H1 (cell line): ENCODE data around the gene CS.
"Not testable (repeated sequence)": the region's sequence is repeated elsewhere in the genome, so short reads cannot be mapped to it uniquely, and the experiment has no call there.

Source experiments
- EZH2 ChIP-seq: fragments of 200-600 bp; sonication (generic); IDR thresholded peaks from 2 replicates; pipeline ENCODE4 v1.7.1; 2012; ENCODE audit warnings: low read depth, mild to moderate bottlenecking, moderate library complexity, low read length, inconsistent platforms; ENCODE audit not compliant: severe bottlenecking
- JUND ChIP-seq: IDR thresholded peaks from 2 replicates; pipeline ENCODE4 v1.6.1; 2011; ENCODE audit warnings: mild to moderate bottlenecking, improper control_type of control experiment, low read length
- TF ChIP-seq, protein P1 (sequence below), 3 experiments: IDR thresholded peaks; 1 replicate in 2 of 3; 2 replicates in 1 of 3; pipeline versions ENCODE4 v1.5.1 to v1.6.1; 2011; ENCODE audit warnings: low read length in 3 of 3, mild to moderate bottlenecking in 3 of 3, inconsistent platforms in 2 of 3, low read depth in 1 of 3, moderate library complexity in 1 of 3; ENCODE audit not compliant: insufficient read depth in 1 of 3; ENCODE audit errors: control extremely low read depth in 1 of 3

- not testable (repeated sequence) for TF ChIP-seq JUND, EZH2
- TF ChIP-seq, protein P1, sequence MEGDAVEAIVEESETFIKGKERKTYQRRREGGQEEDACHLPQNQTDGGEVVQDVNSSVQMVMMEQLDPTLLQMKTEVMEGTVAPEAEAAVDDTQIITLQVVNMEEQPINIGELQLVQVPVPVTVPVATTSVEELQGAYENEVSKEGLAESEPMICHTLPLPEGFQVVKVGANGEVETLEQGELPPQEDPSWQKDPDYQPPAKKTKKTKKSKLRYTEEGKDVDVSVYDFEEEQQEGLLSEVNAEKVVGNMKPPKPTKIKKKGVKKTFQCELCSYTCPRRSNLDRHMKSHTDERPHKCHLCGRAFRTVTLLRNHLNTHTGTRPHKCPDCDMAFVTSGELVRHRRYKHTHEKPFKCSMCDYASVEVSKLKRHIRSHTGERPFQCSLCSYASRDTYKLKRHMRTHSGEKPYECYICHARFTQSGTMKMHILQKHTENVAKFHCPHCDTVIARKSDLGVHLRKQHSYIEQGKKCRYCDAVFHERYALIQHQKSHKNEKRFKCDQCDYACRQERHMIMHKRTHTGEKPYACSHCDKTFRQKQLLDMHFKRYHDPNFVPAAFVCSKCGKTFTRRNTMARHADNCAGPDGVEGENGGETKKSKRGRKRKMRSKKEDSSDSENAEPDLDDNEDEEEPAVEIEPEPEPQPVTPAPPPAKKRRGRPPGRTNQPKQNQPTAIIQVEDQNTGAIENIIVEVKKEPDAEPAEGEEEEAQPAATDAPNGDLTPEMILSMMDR (IDR thresholded peaks at IDR 0.05; ENCODE audit: control extremely low read depth in 1 of 3, insufficient read depth in 1 of 3, low read depth in 1 of 3, low read length in 3 of 3): not testable (repeated sequence)
Observed at GRCh38 chr12:56321610-56322009, 21.5 kb upstream of the CS start.
